8988T (cell line): ENCODE results near the gene ARFGAP3.

ENCODE experiments used
- DNase-seq: peaks from one replicate; pipeline ENCODE4 v3.0.0; 2011

ARFGAP3 gene

GRCh38 chr22:42883970-42884369 is 26.9 kb upstream of the ARFGAP3 start:
- DNase-seq, result no peak

DNA sequence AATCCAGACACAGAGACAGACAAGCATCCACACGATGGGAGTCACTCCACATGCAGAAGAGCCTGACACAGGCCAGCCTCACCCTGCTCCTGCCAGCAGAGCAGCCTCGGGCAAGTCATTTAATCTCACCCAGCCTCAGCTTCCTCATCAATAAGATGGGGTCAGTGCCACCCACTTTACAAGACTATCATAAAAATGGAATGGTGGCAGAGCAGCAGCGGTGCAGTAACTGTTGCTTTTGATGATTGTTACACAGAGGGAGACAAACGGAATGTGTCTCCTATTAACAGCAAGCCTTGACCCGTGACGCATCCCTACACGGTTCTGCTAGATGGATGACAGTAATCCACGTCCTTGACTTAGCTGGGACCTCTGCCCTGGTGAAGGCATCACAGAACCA is 26.0 kb upstream of the ARFGAP3 start:
- DNase-seq, result no peak

GRCh38 chr22:42881982-42882656 is 25.0 kb upstream of the ARFGAP3 start:
- no peak for DNase-seq

- DNase-seq, result no peak
These were observed 24.2 kb upstream of the ARFGAP3 start for GRCh38 chr22:42881298-42881697.

DNA sequence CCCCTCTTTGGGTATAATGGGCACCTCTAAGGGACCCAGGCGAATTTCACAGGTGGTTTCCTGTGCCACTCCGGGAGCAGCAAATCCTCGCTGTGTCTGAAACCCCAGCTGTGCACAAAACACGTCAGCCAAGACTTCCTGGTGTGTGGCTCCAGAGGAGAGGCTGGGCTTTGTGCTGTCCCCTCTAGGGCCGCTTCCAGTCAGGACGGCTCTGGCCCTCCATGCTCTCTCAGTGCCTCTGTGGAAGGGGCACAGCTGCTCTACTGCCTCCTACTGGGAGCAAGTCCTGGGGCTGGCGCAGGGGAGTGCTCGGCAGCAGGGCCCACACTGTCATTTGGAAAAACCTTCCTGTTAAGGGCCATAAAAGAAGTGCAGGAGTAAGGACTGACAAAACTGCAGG is 23.7 kb upstream of the ARFGAP3 start:
- no peak for DNase-seq

- DNase-seq, result no peak
These were observed 22.4 kb upstream of the ARFGAP3 start for GRCh38 chr22:42879371-42880021.

DNA sequence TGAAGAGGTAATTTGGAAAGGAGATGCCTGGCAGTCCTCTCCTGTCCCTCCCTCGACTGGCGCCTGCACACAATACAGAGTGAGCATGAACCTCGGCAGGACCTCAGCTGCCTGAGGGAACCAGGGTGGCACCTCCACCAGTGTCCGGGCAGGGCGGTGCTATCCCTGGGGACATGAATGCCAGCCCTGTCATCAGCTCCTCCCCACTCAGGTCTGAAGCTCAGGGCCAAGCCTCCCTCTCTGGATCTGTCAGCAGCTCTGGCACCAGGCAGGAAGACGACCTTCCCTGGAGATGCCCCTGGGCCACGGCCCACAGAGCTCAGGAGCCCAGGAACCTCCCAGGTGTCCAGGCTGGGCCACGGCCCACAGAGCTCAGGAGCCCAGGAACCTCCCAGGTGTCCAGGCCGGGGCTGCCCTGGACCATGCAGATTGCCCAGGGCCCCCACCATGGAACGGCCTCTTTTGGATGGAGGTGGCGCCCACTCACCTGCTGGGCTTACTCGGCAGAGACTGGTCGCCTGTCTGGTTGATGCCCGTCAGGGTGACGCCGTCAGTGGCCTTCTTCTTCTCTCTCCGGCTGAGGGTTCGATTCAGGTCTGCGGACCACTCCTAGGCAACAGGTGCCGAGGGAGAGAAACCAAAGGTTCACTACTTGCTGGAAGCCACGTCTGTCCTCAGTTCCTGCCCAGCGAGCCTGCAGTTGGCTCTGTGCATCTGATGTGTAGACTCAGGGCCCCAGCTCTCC is 21.7 kb upstream of the ARFGAP3 start:
- no peak for DNase-seq

- DNase-seq, result no peak
These were observed 20.7 kb upstream of the ARFGAP3 start for GRCh38 chr22:42877597-42878340.

DNA sequence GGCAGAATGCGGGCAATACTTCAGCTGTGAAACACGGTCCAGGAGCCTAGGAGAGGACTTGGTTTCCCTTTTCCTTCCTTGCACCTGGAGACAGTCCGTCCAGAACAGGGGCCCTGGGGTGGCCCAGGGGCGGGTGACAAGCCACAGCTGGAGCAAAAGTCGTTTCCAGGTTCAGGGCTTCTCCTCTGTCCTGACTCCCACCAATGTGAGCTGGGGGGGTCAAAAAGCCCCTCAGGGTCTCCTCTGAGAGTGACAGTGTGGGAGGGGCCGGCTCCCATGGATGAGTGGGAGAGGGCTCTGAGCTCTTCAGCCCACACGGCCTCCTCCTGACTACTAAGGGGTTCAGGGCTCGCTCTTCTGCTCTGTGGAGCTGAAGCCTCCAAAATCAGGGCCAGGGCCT is 20.1 kb upstream of the ARFGAP3 start:
- no peak for DNase-seq

DNA sequence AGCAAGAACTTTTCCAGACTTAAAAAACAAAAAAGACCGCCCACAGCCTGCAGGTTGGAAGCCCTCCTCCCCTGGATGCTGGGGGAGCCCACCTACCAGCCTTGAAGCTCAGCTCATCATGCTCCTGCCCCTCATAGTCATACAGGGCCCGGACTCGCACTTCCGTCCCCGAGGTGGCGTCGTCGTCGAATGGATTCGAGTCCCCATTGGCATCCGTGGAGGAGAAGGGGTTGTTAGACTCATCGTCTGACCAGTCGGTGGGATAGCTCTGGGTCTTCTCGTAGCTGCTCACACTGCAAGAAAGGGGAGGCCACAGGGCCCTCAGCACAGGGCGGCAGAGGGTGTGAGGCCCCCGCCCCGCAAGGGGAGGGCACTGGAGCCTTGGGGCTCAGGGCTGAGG is 19.0 kb upstream of the ARFGAP3 start:
- DNase-seq, result no peak

- DNase-seq, result no peak
These were observed 16.9 kb upstream of the ARFGAP3 start for GRCh38 chr22:42874010-42874409.

DNA sequence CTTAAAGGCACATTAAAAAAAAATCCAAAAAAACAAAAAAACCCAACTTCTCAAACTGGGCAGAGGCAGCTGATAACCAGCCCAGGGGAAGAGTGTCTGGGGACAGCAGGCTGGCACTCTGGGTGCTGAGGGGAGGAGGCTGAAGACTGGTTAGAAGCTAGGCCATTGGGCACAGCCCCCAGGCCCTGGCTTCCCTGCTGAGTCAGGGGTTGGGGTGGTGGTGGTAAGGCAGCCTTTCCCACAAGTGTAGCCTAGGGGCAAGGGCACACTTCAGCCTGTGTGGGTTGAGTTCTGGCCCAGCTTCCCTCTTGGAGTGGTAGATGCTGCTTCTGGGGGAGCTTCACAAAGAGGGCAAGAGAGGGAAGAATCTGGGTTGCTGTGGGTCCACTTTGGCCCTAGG is 16.3 kb upstream of the ARFGAP3 start:
- no peak for DNase-seq

DNA sequence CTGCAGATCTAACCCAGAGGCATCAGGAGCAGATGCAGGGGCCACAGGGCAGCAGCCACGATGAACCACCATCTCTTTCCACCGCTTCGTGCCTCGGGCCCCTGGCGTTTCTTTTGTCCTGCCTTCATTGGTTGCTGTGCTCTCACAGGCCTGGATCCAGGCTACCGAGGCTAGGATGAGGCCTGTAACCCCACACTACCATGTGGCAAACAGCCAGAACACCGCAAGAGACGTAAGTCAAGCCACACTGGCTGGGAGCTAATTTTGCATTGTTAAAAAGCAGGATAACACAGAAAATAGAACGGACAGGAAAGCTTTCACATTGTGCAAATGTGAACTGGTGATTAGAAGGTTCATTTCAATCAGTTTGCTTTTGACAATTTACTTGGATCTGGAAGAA is 15.7 kb upstream of the ARFGAP3 start:
- DNase-seq, result no peak

DNA sequence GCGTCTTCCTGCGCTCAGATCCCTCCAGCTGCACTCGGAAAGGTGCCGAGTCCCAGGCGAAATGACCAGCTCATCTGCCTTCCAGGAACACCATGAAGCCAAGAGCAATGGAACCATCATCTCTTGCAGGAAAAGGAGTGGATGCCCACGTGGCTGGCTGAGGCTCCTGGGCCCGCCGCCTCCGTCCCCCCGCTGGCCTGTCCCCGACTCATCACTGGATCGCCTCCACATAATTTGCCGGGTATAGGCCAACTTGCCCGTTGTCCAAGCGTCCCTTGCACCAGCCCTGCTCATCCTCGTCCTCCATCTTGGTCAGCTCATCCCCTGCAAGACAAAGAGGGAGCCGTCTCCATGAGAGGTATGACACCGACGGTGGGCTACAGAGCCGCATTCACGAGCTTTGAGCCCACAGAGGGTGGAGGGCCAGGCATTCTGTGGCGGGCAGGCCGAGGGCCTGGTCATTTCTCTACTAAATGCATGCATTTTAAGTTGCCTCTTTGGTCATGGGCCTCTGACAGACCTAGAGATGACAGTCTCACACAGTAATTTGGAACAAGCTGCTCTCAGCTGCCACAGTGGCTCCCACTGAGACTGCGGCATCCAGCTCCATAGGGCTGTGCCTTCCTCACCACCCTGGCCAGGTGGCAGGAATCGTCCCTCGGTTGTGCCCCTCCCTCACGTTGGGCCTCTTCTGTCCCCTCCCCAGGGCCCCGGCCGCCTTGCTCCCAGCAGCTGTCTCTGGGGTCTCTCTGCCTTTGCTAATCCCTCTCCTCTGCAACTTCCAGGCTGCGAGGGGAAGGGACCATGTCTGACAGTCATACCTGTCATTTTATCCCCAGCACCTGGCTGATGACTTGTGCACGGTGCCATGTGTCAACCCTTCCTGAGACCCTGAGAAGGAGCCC is 14.3 kb upstream of the ARFGAP3 start:
- DNase-seq, result no peak

DNA sequence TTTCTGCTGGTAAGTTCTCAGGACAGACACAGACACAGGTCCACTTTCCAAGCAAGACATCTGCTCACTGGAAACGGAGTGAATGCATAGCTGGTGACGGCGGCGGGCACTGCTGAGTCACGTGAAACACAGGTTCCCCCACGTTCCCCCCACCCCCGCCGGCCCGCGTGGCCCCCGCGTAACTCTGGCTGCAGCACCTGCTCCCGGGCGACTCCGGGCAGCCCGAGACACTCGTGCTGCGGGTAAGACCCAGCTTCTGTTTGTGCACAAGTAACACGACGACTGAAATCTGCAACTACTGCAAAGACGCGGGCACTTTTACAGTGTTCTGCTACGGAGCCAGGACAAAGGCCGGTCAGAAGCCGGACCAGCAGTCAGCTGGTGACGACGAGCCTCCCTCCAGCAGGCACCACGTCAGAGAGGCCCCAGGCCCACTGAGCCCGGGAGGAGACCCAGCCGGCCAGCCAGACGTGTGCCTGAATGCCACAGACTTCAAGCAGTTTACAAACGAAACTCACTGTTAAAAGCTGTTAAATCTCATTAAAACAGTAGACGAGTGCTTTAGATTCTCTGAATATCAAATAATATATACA is 12.9 kb upstream of the ARFGAP3 start:
- no peak for DNase-seq

GRCh38 chr22:42869463-42869862 is 12.4 kb upstream of the ARFGAP3 start:
- no peak for DNase-seq

- DNase-seq, result no peak
These were observed 11.7 kb upstream of the ARFGAP3 start for GRCh38 chr22:42868751-42869251.

DNA sequence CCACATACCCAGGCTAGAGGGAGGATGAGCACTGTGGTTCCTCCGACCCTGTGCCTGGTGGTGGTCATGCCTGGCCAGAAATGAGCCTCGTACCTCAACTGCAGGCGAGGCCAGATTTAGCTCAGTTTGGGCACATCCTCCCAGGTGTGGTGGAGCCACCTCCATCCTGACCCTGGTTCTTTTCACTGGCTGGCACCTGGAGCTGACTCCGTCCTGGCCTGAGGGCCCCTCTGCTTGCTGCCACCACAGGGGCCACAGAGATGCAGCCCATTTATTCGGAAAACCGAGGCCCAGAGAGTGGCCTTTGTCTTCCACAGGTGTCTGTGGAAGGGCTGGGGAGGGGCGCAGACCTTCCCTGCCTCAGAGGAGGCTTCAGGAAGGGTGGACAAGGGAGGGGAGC is 9.0 kb upstream of the ARFGAP3 start:
- no peak for DNase-seq

- no peak for DNase-seq
These were observed 8.5 kb upstream of the ARFGAP3 start for GRCh38 chr22:42865536-42865935.

DNA sequence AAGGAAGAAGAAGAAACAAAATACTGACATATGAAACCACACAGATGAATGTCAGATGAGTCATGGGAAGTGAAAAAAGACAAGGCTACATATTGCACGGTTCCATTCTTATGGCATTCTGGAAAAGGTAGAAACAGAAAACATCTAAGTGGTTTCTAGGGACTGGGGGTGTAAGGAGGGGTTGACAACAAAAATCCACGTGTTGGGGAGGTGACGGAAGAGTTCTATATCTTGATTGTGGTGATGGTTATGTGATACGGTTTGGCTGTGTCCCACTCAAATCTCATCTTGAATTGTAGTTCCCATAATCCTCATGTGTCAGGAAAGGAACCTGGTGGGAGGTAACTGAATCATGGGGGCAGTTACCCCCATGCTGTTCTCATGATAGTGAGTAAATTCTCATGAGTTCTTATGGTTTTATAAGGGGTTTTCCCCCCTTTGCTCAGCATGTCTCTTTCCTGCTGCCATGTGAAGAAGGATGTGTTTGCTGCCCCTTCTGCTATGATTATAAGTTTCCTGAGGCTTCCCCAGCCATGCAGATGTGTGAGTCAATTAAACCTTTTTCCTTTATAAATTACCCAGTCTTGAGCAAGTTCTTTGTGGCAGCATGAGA is 6.4 kb upstream of the ARFGAP3 start:
- no peak for DNase-seq

GRCh38 chr22:42862045-42862734 is 5.1 kb upstream of the ARFGAP3 start:
- DNase-seq, result no peak
